Subcutaneous abdominal adipose tissue (tissue), 5 donors: ENCODE results near the gene SCYGR3.

Experiments used
- H3K27ac ChIP-seq: one replicate; pipeline ENCODE4 v1.7.0; 2013; ENCODE audit warnings: low read depth, mild to moderate bottlenecking, inconsistent platforms, low read length, moderate library complexity
- H3K27me3 ChIP-seq, 5 donors: one replicate each; pipeline ENCODE4 v1.7.0; 2013; ENCODE audit warnings: low read length in 5 of 5, inconsistent platforms in 1 of 5; ENCODE audit not compliant: control insufficient read depth in 5 of 5, insufficient read depth in 4 of 5
- H3K36me3 ChIP-seq, 5 donors: one replicate each; pipeline ENCODE4 v1.7.0; 2013; ENCODE audit warnings: low read length in 5 of 5; ENCODE audit not compliant: control insufficient read depth in 5 of 5, insufficient read depth in 5 of 5
- H3K4me1 ChIP-seq, 5 donors: one replicate each; pipeline ENCODE4 v1.7.0; 2013; ENCODE audit warnings: low read length in 5 of 5, mild to moderate bottlenecking in 3 of 5, moderate library complexity in 1 of 5; ENCODE audit not compliant: control insufficient read depth in 5 of 5, insufficient read depth in 5 of 5
- H3K4me3 ChIP-seq, 5 donors: one replicate each; pipeline ENCODE4 v1.7.0; 2013; ENCODE audit warnings: low read length in 5 of 5, low read depth in 1 of 5
- H3K9ac ChIP-seq, 5 donors: one replicate each; pipeline ENCODE4 v1.7.0; 2013; ENCODE audit warnings: low read length in 5 of 5, mild to moderate bottlenecking in 4 of 5, moderate library complexity in 3 of 5
- H3K9me3 ChIP-seq, 5 donors: one replicate each; pipeline ENCODE4 v1.7.0; 2013; ENCODE audit warnings: low read length in 5 of 5; ENCODE audit not compliant: control insufficient read depth in 5 of 5
- donor health status: healthy.
- donor health status: healthy.
- donor health status: healthy.
- donor health status: healthy.
- donor health status: healthy.

The SCYGR3 gene

DNA sequence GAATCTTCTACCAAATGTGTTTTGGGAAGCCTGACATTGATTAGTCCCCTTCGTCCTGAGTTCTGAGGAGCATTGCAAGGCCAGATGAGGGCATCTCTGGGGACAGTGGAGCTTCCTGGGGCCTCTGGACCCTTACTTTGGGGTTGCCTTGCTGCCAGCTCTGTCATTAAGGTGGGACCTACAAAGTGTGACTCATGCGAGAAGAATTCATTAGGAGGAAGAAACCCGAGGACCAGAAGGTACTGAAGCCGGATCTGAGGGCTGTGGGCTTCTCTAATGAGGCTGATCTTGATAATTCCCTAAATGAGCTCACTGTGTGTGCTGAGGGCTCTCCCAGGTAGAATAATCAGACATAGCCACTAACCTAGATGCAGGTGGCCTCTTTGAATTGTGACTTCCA is 16.6 kb downstream of the SCYGR3 start:
- no peak overlapping the region for H3K4me3 ChIP-seq
- H3K36me3 ChIP-seq, result no peaks in the 10 kb centered on the region
- H3K4me1 ChIP-seq, result peaks cover 0 to 5% (median 0%) of the 10 kb centered on the region in 5 donors
- no peaks in the 10 kb centered on the region for H3K27me3 ChIP-seq
- no peak overlapping the region for H3K9ac ChIP-seq
- H3K27ac ChIP-seq, result no peak overlapping the region
- H3K9me3 ChIP-seq, result no peaks in the 10 kb centered on the region

DNA sequence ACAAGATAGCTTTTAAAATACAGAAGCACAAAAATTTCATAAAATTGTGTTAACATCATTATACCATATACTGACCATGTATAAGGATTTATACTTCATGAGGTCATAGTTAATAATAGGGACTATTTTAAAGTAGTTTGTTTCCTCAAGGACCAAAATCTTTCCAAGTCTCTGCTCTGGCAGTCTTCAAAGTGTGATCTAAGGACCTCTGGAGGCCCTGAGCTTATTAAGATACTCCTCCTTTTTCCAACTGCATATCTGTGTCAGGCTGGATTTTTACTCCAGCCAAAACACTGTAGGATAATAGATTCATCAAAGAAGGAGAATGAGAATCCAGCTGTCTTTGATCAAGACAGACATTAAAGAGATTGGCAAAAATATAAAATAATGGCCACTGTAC is 17.6 kb downstream of the SCYGR3 start:
- Histone ChIP-seq H3K27me3 (no peaks in the 10 kb centered on the region), H3K9me3 (no peaks in the 10 kb centered on the region), H3K27ac (no peak overlapping the region), H3K4me1 (peaks cover 0 to 5% (median 0%) of the 10 kb centered on the region in 5 donors), H3K4me3 (no peak overlapping the region), H3K9ac (no peak overlapping the region), H3K36me3 (no peaks in the 10 kb centered on the region)

DNA sequence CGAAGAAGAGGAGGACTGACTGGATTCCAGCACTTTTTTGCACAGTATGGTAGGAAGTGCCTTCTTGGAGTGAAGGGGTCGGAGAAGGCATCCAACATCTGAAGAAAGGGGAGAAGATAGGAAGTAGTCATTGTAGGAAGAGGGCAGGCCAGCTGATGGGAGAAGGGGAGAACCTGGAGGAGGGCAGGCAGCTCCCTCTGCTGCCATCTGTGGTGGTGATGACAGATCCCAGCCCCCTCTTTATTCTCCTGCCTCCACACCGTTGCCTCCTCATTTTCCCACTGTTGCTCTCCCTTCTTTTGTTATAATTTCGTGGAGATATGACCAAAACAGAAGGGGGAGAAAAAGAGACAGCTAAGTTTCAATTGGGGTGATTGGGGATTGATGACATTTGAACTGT is 18.8 kb downstream of the SCYGR3 start:
- H3K27me3 ChIP-seq, result no peaks in the 10 kb centered on the region
- H3K4me3 ChIP-seq, result no peak overlapping the region
- no peaks in the 10 kb centered on the region for H3K36me3 ChIP-seq
- no peak overlapping the region for H3K9ac ChIP-seq
- peaks cover 0 to 5% (median 0%) of the 10 kb centered on the region in 5 donors for H3K4me1 ChIP-seq
- no peak overlapping the region for H3K27ac ChIP-seq
- H3K9me3 ChIP-seq, result no peaks in the 10 kb centered on the region

DNA sequence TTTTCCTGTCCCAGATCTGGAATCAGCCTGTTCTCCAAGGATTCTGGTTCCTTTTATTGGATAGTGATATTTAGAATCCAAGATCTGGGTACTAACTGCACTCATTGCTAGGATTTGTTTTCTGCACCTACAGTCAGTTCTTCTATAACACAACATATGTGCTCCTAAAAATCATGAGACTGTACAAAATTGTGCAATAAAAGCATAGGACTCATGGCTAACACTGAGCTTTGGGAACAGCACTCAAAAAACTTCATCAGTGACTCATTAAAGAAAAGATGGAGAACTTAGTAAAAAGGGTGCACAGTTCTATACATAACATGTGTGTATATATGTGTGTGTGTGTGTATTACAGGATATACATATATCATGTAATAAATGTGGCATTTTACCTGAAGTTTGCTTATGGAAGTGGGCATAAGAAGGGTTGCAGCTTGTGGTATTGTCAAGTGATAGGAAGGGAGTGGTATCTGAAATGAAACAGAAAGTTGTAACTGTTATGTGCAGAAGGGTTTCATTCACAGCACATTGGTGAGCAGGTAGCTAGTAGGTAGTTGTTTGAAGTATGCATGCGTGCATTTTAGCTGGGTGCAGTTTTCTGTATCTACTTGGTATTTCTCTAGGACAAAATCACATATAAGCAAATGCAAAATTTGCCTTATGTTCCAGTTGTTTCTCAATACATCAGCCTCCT is 21.8 kb downstream of the SCYGR3 start:
- H3K9ac ChIP-seq, result no peak overlapping the region
- H3K9me3 ChIP-seq, result no peaks in the 10 kb centered on the region
- H3K27ac ChIP-seq, result no peak overlapping the region
- no peaks in the 10 kb centered on the region for H3K27me3 ChIP-seq
- no peaks in the 10 kb centered on the region for H3K36me3 ChIP-seq
- no peak overlapping the region for H3K4me3 ChIP-seq
- peaks cover 0 to 5% (median 0%) of the 10 kb centered on the region in 5 donors for H3K4me1 ChIP-seq

DNA sequence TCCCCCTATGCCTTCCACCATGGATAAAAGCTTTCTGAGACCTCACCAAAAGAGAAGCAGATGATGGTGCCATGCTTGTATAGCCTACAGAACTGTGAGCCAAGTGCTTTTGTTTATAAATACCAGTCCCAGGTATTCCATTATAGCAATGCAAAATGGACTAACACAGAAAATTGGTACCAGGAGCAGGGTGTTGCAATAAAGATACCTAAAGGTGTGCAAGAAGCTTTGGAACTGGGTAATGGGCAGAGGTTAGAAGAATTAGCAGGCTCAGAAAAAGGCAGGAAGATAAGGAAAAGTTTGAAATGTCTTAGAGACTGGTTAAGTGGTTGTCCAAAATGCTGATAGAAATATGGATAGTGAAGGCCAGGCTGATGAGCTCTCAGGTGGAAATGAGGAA is 32.3 kb downstream of the SCYGR3 start:
- no peaks in the 10 kb centered on the region for H3K27me3 ChIP-seq
- H3K4me1 ChIP-seq, result no peaks in the 10 kb centered on the region
- H3K9me3 ChIP-seq, result peaks cover 0 to 13% (median 7%) of the 10 kb centered on the region in 5 donors
- H3K27ac ChIP-seq, result no peak overlapping the region
- no peaks in the 10 kb centered on the region for H3K36me3 ChIP-seq
- no peak overlapping the region for H3K9ac ChIP-seq
- no peak overlapping the region for H3K4me3 ChIP-seq

DNA sequence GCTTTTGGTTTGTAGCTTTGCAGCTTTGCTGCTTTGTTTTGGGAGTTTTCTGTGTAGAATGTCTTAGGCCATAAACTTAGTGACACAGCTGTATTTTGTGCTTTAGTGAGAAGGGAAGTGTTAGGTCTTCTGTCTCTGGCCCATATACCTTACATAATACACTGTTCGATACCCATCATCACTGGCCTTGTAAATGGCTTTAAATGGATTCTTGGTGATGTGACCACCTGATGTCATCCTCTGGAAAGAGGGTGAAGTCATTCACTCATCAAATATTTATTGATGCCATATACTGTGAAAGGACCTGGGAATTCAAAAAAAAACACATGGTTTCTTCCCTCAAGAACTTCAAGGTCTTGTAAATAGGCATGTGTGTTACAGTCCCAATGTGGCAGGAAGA is 34.8 kb downstream of the SCYGR3 start:
- Histone ChIP-seq H3K4me3 (no peak overlapping the region), H3K9me3 (peaks cover 0 to 13% (median 7%) of the 10 kb centered on the region in 5 donors), H3K36me3 (no peaks in the 10 kb centered on the region), H3K4me1 (no peaks in the 10 kb centered on the region), H3K9ac (no peak overlapping the region), H3K27ac (no peak overlapping the region), H3K27me3 (no peaks in the 10 kb centered on the region)

DNA sequence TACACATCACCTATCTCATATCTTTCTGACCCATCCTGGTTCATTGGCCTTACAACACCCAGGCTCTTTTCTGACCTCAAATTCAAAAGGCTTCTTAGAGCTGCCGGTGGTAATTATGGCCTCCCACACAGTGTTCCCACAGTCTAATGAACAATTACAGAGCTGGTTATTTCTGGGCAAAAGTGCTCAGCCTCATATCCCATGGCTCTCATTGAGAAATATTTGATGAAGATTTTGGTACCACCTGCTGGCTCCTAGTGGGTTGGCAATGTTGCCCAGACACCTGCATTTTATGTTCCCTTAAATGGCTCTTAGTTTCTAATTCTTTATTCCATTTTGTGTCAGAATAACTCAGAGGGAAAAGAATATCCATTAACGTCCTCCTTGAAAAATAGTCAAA is 36.0 kb downstream of the SCYGR3 start:
- H3K27ac ChIP-seq, result no peak overlapping the region
- H3K9me3 ChIP-seq, result peaks cover 0 to 13% (median 7%) of the 10 kb centered on the region in 5 donors
- H3K4me3 ChIP-seq, result no peak overlapping the region
- H3K4me1 ChIP-seq, result no peaks in the 10 kb centered on the region
- no peaks in the 10 kb centered on the region for H3K27me3 ChIP-seq
- H3K36me3 ChIP-seq, result no peaks in the 10 kb centered on the region
- H3K9ac ChIP-seq, result no peak overlapping the region

DNA sequence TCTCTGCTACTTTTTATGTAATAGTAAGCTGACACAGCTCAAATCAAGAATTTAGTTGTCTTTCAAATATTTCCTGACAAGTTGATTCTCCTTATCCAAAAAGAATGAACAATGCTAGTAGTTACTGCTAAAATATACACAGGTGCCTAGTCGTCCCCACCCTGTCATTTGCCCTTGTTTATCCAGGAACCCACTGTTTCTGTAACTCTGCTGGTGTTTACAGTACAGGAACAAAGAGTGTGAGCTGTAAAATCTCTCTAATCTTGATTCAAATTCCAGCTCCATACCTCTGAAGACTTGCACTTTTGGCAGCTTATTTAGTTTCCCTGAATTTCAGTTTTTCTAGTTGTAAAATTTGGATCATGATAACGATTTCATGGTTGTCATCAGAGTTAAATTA is 37.1 kb downstream of the SCYGR3 start:
- Histone ChIP-seq H3K36me3 (no peaks in the 10 kb centered on the region), H3K9ac (no peak overlapping the region), H3K27ac (no peak overlapping the region), H3K4me1 (no peaks in the 10 kb centered on the region), H3K9me3 (peaks cover 0 to 6% (median 3%) of the 10 kb centered on the region in 5 donors), H3K4me3 (no peak overlapping the region), H3K27me3 (no peaks in the 10 kb centered on the region)

DNA sequence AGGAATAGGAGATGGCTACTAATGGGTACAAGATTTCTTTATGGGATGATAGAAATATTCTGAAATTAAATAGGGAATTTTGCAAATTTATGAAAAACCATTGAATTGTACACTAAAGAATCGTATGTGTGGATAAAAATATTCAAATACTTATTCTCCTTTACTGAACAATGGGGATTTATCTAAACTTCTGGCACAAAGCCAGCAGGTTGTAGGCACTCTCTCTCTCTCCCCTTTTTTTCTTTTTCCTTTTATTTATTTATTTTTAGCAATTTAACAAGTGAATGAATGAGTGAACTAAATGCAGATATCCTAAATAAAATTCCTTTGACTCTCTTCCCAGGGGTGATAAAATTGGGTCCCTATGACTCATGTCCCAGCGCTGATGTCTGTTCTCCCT is 37.8 kb downstream of the SCYGR3 start:
- Histone ChIP-seq H3K9ac (no peak overlapping the region), H3K4me3 (no peak overlapping the region), H3K36me3 (no peaks in the 10 kb centered on the region), H3K27ac (no peak overlapping the region), H3K4me1 (no peaks in the 10 kb centered on the region), H3K9me3 (no peaks in the 10 kb centered on the region), H3K27me3 (no peaks in the 10 kb centered on the region)

DNA sequence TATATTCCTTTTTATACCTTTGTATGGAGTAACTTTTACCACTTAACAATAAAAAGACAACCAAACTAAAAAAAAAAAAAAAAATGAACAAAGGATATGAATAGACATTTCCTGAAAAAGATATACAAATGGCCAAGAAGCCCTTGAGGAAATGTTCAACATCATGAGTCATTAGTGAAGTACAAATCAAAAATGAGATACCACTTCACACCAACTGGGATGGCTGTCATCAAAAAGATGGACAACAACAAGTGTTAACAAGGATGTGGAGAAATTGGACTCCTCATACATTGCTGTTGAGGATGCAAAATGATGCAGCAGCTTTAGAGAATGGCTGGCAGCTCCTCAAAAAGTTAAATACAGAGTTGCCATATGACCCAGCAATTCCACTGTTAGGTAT is 38.5 kb downstream of the SCYGR3 start:
- Histone ChIP-seq H3K36me3 (no peaks in the 10 kb centered on the region), H3K9ac (no peak overlapping the region), H3K9me3 (no peaks in the 10 kb centered on the region), H3K4me3 (no peak overlapping the region), H3K27ac (no peak overlapping the region), H3K27me3 (no peaks in the 10 kb centered on the region), H3K4me1 (no peaks in the 10 kb centered on the region)
